HG03064 (cell line): ENCODE data around the gene SEMA7A.

Experiments
- ATAC-seq: cut with Tn5 transposase; IDR thresholded peaks from one replicate; pipeline ENCODE4 v1.9.1; 2021; ENCODE audit warnings: low read depth; ENCODE audit not compliant: unreplicated experiment

Gene SEMA7A

GRCh38 chr15:74432271-74432967 lies 1.3 kb downstream of the SEMA7A start:
- no peak for ATAC-seq

- no peak for ATAC-seq
Measured at GRCh38 chr15:74431645-74432044, 2.1 kb downstream of the SEMA7A start.

- no peak for ATAC-seq
Measured at GRCh38 chr15:74431116-74431515, 2.6 kb downstream of the SEMA7A start.

GRCh38 chr15:74430510-74430951 lies 3.2 kb downstream of the SEMA7A start:
- ATAC-seq = no peak

GRCh38 chr15:74429781-74430400 lies 3.9 kb downstream of the SEMA7A start:
- no peak for ATAC-seq

- no peak for ATAC-seq
Measured at GRCh38 chr15:74428970-74429780, 4.6 kb downstream of the SEMA7A start.

- no peak for ATAC-seq
Measured at GRCh38 chr15:74428442-74428787, 5.3 kb downstream of the SEMA7A start.

- no peak for ATAC-seq
Measured at GRCh38 chr15:74427607-74428441, 5.9 kb downstream of the SEMA7A start.

- ATAC-seq = no peak
Measured at GRCh38 chr15:74426404-74427281, 7.1 kb downstream of the SEMA7A start.

- no peak for ATAC-seq
Measured at GRCh38 chr15:74425630-74426029, 8.1 kb downstream of the SEMA7A start.

GRCh38 chr15:74424901-74425528 lies 8.7 kb downstream of the SEMA7A start:
- ATAC-seq = no peak

- no peak for ATAC-seq
Measured at GRCh38 chr15:74423431-74424257, 10.1 kb downstream of the SEMA7A start.

GRCh38 chr15:74422652-74423430 lies 10.9 kb downstream of the SEMA7A start:
- no peak for ATAC-seq

- no peak for ATAC-seq
Measured at GRCh38 chr15:74422265-74422651, 11.5 kb downstream of the SEMA7A start.

- ATAC-seq = no peak
Measured at GRCh38 chr15:74421302-74422245, 12.2 kb downstream of the SEMA7A start.

- ATAC-seq = no peak
Measured at GRCh38 chr15:74420193-74420905, 13.4 kb downstream of the SEMA7A start.
